ENCODE data around the gene SRI.

The SRI gene

GRCh38 chr7:88224601-88225275, 4.9 kb upstream of the SRI start:
- DNase-seq: no peak

GRCh38 chr7:88223265-88223664, 3.4 kb upstream of the SRI start:
- DNase-seq: no peak

- peak; percentile 46 for DNase-seq
Observed at GRCh38 chr7:88218836-88219605, 817 bp downstream of the SRI start.

GRCh38 chr7:88218429-88218745, 1.5 kb downstream of the SRI start:
- no peak for DNase-seq

GRCh38 chr7:88217675-88218428, 2.0 kb downstream of the SRI start:
- peak; percentile 2 for DNase-seq

GRCh38 chr7:88216276-88216675, 3.6 kb downstream of the SRI start:
- DNase-seq: peak; percentile 27

- no peak for DNase-seq
Observed at GRCh38 chr7:88215295-88215694, 4.5 kb downstream of the SRI start.

- no peak for DNase-seq
Observed at GRCh38 chr7:88214456-88214855, 5.4 kb downstream of the SRI start.

GRCh38 chr7:88212918-88213317, 6.9 kb downstream of the SRI start:
- no peak for DNase-seq

- no peak for DNase-seq
Observed at GRCh38 chr7:88208521-88208920, 11.3 kb downstream of the SRI start.

- DNase-seq: no peak
Observed at GRCh38 chr7:88206254-88206653, 13.6 kb downstream of the SRI start.

- DNase-seq: no peak
Observed at GRCh38 chr7:88205179-88205578, 14.7 kb downstream of the SRI start.

- no peak for DNase-seq
Observed at GRCh38 chr7:88204525-88205110, 15.2 kb downstream of the SRI start.

GRCh38 chr7:88203401-88203800, 16.4 kb downstream of the SRI start:
- DNase-seq: no peak

GRCh38 chr7:88202799-88203198, 17.0 kb downstream of the SRI start:
- DNase-seq: no peak

GRCh38 chr7:88202278-88202677, 17.6 kb downstream of the SRI start:
- no peak for DNase-seq

- peak; percentile 7 for DNase-seq
Observed at GRCh38 chr7:88201305-88201704, 18.5 kb downstream of the SRI start.

- peak; percentile 37 for DNase-seq
Observed at GRCh38 chr7:88200789-88201188, 19.0 kb downstream of the SRI start.

- DNase-seq: peak; percentile 5
Observed at GRCh38 chr7:88200261-88200660, 19.6 kb downstream of the SRI start.

GRCh38 chr7:88191911-88192310, 27.9 kb downstream of the SRI start:
- DNase-seq: no peak

GRCh38 chr7:88185650-88186049, 34.2 kb downstream of the SRI start:
- no peak for DNase-seq

GRCh38 chr7:88184848-88185304, 35.0 kb downstream of the SRI start:
- DNase-seq: no peak

- DNase-seq: no peak
Observed at GRCh38 chr7:88183051-88183450, 36.8 kb downstream of the SRI start.

GRCh38 chr7:88176190-88176589, 43.6 kb downstream of the SRI start:
- no peak for DNase-seq

Measured in NCI-H510A treated with DMSO at 0.1 percent for 48 hours (cell line).